ENCODE data around the gene RGMA. TPM values are rescaled to one million over a fixed set of nuclear protein-coding genes. Genes with fewer than 3 reads are reported as not detected.
"Not testable (repeated sequence)": the region's sequence is repeated elsewhere in the genome, so short reads cannot be mapped to it uniquely, and the experiment has no call there.

The RGMA gene
- total RNA-seq, 4 donors from 2014 or later, result 28.2 to 110 (median 45.6) TPM

GRCh38 chr15:93035953-93036810 lies 52.8 kb downstream of the RGMA start:
- DNase-seq (ENCODE audit: low spot score in 2 of 2), result peak; percentile 13 to 52
- 60 to 64% methylated on average over 29 to 32 of the region's 32 CpGs for WGBS, 2 donors
- no peaks in the 10 kb centered on the region for H3K9me3 ChIP-seq
- H3K4me3 ChIP-seq, result no peak overlapping the region
- no peak overlapping the region for H3K27ac ChIP-seq
- TF ChIP-seq CTCF (IDR thresholded peaks at IDR 0.05) (peak; percentile 50 to 64 (median 61)), POLR2A (IDR thresholded peaks at IDR 0.05) (no peak)
- peaks cover 0 to 26% (median 14%) of the 10 kb centered on the region in 4 donors for H3K4me1 ChIP-seq
- H3K27me3 ChIP-seq, result no peaks in the 10 kb centered on the region
- peaks cover 0 to 7% (median 0%) of the 10 kb centered on the region in 3 donors for H3K36me3 ChIP-seq

GRCh38 chr15:93035092-93035915 lies 53.7 kb downstream of the RGMA start:
- DNase-seq (ENCODE audit: low spot score in 2 of 2), result peak in 1 of 2 donors; percentile 9
- Histone ChIP-seq H3K36me3 (no peaks in the 10 kb centered on the region), H3K4me1 (peaks cover 0 to 35% (median 22%) of the 10 kb centered on the region in 4 donors), H3K4me3 (no peak overlapping the region), H3K27me3 (no peaks in the 10 kb centered on the region), H3K9me3 (no peaks in the 10 kb centered on the region), H3K27ac (no peak overlapping the region)
- 84 to 85% methylated on average over 18 of the region's 18 CpGs for WGBS, 2 donors
- TF ChIP-seq EP300 (IDR thresholded peaks at IDR 0.05) (no peak), CTCF (IDR thresholded peaks at IDR 0.05) (no peak), POLR2A (IDR thresholded peaks at IDR 0.05) (no peak)

- TF ChIP-seq CTCF (IDR thresholded peaks at IDR 0.05) (no peak), EP300 (IDR thresholded peaks at IDR 0.05) (no peak), POLR2A (IDR thresholded peaks at IDR 0.05) (no peak)
- 75 to 79% methylated on average over 7 of the region's 7 CpGs for WGBS, 2 donors
- Histone ChIP-seq H3K27ac (no peak overlapping the region), H3K36me3 (no peaks in the 10 kb centered on the region), H3K9me3 (no peaks in the 10 kb centered on the region), H3K27me3 (no peaks in the 10 kb centered on the region), H3K4me1 (peaks cover 0 to 43% (median 30%) of the 10 kb centered on the region in 4 donors), H3K4me3 (no peak overlapping the region)
- DNase-seq (ENCODE audit: low spot score in 2 of 2), result no peak
Observed at GRCh38 chr15:93034512-93034911, 54.5 kb downstream of the RGMA start.

GRCh38 chr15:93033434-93034045 lies 55.5 kb downstream of the RGMA start:
- H3K4me1 ChIP-seq, result peaks cover 0 to 52% (median 39%) of the 10 kb centered on the region in 4 donors
- WGBS, 2 donors, result 96 to 98% methylated on average over 14 of the region's 14 CpGs
- TF ChIP-seq CTCF (IDR thresholded peaks at IDR 0.05) (no peak), POLR2A (IDR thresholded peaks at IDR 0.05) (no peak), EP300 (IDR thresholded peaks at IDR 0.05) (no peak)
- no peaks in the 10 kb centered on the region for H3K27me3 ChIP-seq
- no peaks in the 10 kb centered on the region for H3K36me3 ChIP-seq
- H3K4me3 ChIP-seq, result no peak overlapping the region
- no peak for DNase-seq (ENCODE audit: low spot score in 2 of 2)
- no peak overlapping the region for H3K27ac ChIP-seq
- no peaks in the 10 kb centered on the region for H3K9me3 ChIP-seq

- DNase-seq (ENCODE audit: low spot score in 2 of 2), result not testable (repeated sequence)
- WGBS, 2 donors, result 92 to 97% methylated on average over 19 to 21 of the region's 21 CpGs
Observed at GRCh38 chr15:93032515-93033206, 56.4 kb downstream of the RGMA start.

GRCh38 chr15:93031557-93032384 lies 57.2 kb downstream of the RGMA start:
- not testable (repeated sequence) for H3K27ac ChIP-seq; H3K9me3 ChIP-seq; H3K4me3 ChIP-seq; DNase-seq (ENCODE audit: low spot score in 2 of 2); H3K27me3 ChIP-seq; H3K36me3 ChIP-seq
- H3K4me1 ChIP-seq, result peaks cover 0 to 56% (median 44%) of the 10 kb centered on the region in 4 donors
- WGBS, 2 donors, result 94 to 97% methylated on average over 29 to 42 of the region's 44 CpGs

More at GRCh38 chr15:93032515-93033206, 56.4 kb downstream of the RGMA start:
- H3K36me3 ChIP-seq, H3K27me3 ChIP-seq, H3K4me3 ChIP-seq, H3K9me3 ChIP-seq, H3K27ac ChIP-seq: not testable (repeated sequence)
- H3K4me1 ChIP-seq, result peaks cover 0 to 56% (median 42%) of the 10 kb centered on the region in 4 donors

Measured in tibial nerve (tissue), 4 donors.